Stromal cell of bone marrow (primary cell): ENCODE measurements around the gene STEEP1.
A peak's percentile ranks its signal among the peaks of the same experiment; 100 is the strongest.
"Not testable (repeated sequence)": the region's sequence is repeated elsewhere in the genome, so short reads cannot be mapped to it uniquely, and the experiment has no call there.

ENCODE experiments used
- DNase-seq: peaks from one replicate; pipeline ENCODE4 v3.0.0-alpha.2; 2012; ENCODE audit warnings: low read depth

STEEP1 gene

GRCh38 chrX:119529345-119530276 is 35.6 kb downstream of the STEEP1 start:
- DNase-seq, result no peak

- no peak for DNase-seq
These were observed 41.5 kb downstream of the STEEP1 start for GRCh38 chrX:119523664-119524184.

- no peak for DNase-seq
These were observed 44.0 kb downstream of the STEEP1 start for GRCh38 chrX:119521246-119521645.

- DNase-seq, result no peak
These were observed 46.8 kb downstream of the STEEP1 start for GRCh38 chrX:119518371-119518770.

- DNase-seq, result peak; percentile 28
These were observed 49.0 kb downstream of the STEEP1 start for GRCh38 chrX:119516157-119516702.

- peak; percentile 45 for DNase-seq
These were observed 52.9 kb downstream of the STEEP1 start for GRCh38 chrX:119512146-119512800.

GRCh38 chrX:119507206-119507605 is 58.0 kb downstream of the STEEP1 start:
- DNase-seq, result no peak

GRCh38 chrX:119505945-119506344 is 59.3 kb downstream of the STEEP1 start:
- no peak for DNase-seq

GRCh38 chrX:119505145-119505544 is 60.1 kb downstream of the STEEP1 start:
- DNase-seq, result not testable (repeated sequence)

- DNase-seq, result peak; percentile 85
These were observed 61.7 kb downstream of the STEEP1 start for GRCh38 chrX:119503484-119503861.

- DNase-seq, result peak; percentile 25
These were observed 62.3 kb downstream of the STEEP1 start for GRCh38 chrX:119502727-119503483.

GRCh38 chrX:119501511-119502148 is 63.6 kb downstream of the STEEP1 start:
- DNase-seq, result no peak

- DNase-seq, result no peak
These were observed 65.0 kb downstream of the STEEP1 start for GRCh38 chrX:119500061-119500800.

GRCh38 chrX:119497185-119497584 is 68.0 kb downstream of the STEEP1 start:
- DNase-seq, result no peak

- no peak for DNase-seq
These were observed 69.2 kb downstream of the STEEP1 start for GRCh38 chrX:119495734-119496726.

GRCh38 chrX:119493851-119494495 is 71.2 kb downstream of the STEEP1 start:
- DNase-seq, result not testable (repeated sequence)

GRCh38 chrX:119492463-119492862 is 72.7 kb downstream of the STEEP1 start:
- no peak for DNase-seq

GRCh38 chrX:119489212-119490074 is 75.8 kb downstream of the STEEP1 start:
- no peak for DNase-seq
